K562 (cell line): ENCODE data around the gene TTC39A. TPM values are rescaled to one million over a fixed set of nuclear protein-coding genes. Genes with fewer than 3 reads are reported as not detected.

Experiments used
- ATAC-seq: fragments of 200-7000 bp; cut with Tn5 transposase; 3 replicates; pipeline ENCODE4 v1.9.1; 2020; ENCODE audit warnings: moderate library complexity
- BruUV-seq: library from RNA; stranded (reverse); fragments of 400-500 nt; replicated peaks from 2 replicates; lab custom pipeline; 2021; lab: Mats Ljungman, UMichigan
- CTCF ChIA-PET: fragments of 300-600 bp; formaldehyde crosslinking; extraction: SDS; loops from one replicate; lab custom pipeline; 2021; ENCODE audit warnings: low intra/inter-chr PET ratio; lab: Yijun Ruan, JAX
- POLR2A ChIA-PET: fragments of 300-600, 350-650 bp; sonication (Branson Sonifier 250); formaldehyde crosslinking; extraction: SDS; loops from one replicate; lab custom pipeline; 2021; ENCODE audit warnings: antibody characterized with exemption, inconsistent platforms; lab: Yijun Ruan, JAX
- DNase-seq, 4 experiments: peaks; one replicate each; pipeline versions ENCODE4 v3.0.0 to v3.0.0-alpha.2; 2011 to 2018; ENCODE audit warnings: low spot score in 3 of 4, mixed read lengths in 3 of 4; ENCODE audit errors: extremely low read depth in 1 of 4
- FAIRE-seq: peaks from 2 replicates; lab custom pipeline; 2011; peaks lifted over from hg19 to GRCh38; lab: Jason Lieb, UNC
- H2AFZ ChIP-seq: 2 replicates; pipeline ENCODE4 v1.6.0; 2011; ENCODE audit warnings: low read depth, low read length, control low read depth, inconsistent platforms
- H3K27ac ChIP-seq: fragments of 200-600 bp; 3 replicates; pipeline ENCODE4 v1.8.0; 2011; ENCODE audit warnings: low read depth, mild to moderate bottlenecking, control low read depth, inconsistent platforms, low read length, moderate library complexity, mixed read lengths; ENCODE audit errors: extremely low read depth
- H3K27me3 ChIP-seq, 2 experiments: fragments of 300-600 bp in 1 of 2; 2 replicates in 1 of 2; 3 replicates in 1 of 2; pipeline versions ENCODE4 v1.6.0 to v1.8.0; 2011; ENCODE audit warnings: inconsistent platforms in 2 of 2, low read length in 2 of 2, mild to moderate bottlenecking in 1 of 2, mixed read lengths in 1 of 2, moderate library complexity in 1 of 2; ENCODE audit not compliant: control insufficient read depth in 2 of 2, insufficient read depth in 2 of 2
- H3K36me3 ChIP-seq: fragments of 300-600 bp; 3 replicates; pipeline ENCODE4 v1.8.0; 2011; ENCODE audit warnings: mild to moderate bottlenecking, low read length, inconsistent platforms; ENCODE audit not compliant: control insufficient read depth, insufficient read depth
- H3K4me1 ChIP-seq, 2 experiments: fragments of 200-600 bp in 1 of 2; replicated peaks in 1 of 2; 2 replicates in 1 of 2; 3 replicates in 1 of 2; pipeline versions ENCODE4 v1.5.1 to v1.8.0; 2011; ENCODE audit warnings: inconsistent platforms in 2 of 2, low read length in 2 of 2, mild to moderate bottlenecking in 1 of 2, mixed read lengths in 1 of 2, moderate library complexity in 1 of 2; ENCODE audit not compliant: control insufficient read depth in 2 of 2, insufficient read depth in 2 of 2
- H3K4me2 ChIP-seq: 2 replicates; pipeline ENCODE4 v1.6.1; 2011; ENCODE audit warnings: low read length, control low read depth, inconsistent platforms, mixed read lengths; ENCODE audit not compliant: insufficient read depth
- H3K4me3 ChIP-seq: fragments of 200-600 bp; sonication (generic), shearing (Covaris generic); 2 replicates; pipeline ENCODE4 v1.5.1; 2016; ENCODE audit warnings: control low read depth, inconsistent platforms
- H3K79me2 ChIP-seq: fragments of 200-600 bp; 3 replicates; pipeline ENCODE4 v1.8.0; 2011; ENCODE audit warnings: low read length, inconsistent platforms; ENCODE audit not compliant: control insufficient read depth, insufficient read depth
- H3K9ac ChIP-seq, 2 experiments: 2 replicates each; pipeline versions ENCODE4 v1.6.0 to v1.6.1; 2011; ENCODE audit warnings: low read depth in 2 of 2, low read length in 2 of 2, control low read depth in 1 of 2, inconsistent platforms in 1 of 2, mild to moderate bottlenecking in 1 of 2, mixed read lengths in 1 of 2; ENCODE audit not compliant: insufficient read depth in 1 of 2
- H3K9me1 ChIP-seq: one replicate; pipeline ENCODE4 v1.6.0; 2011; ENCODE audit warnings: inconsistent platforms, mild to moderate bottlenecking, low read length, moderate library complexity; ENCODE audit not compliant: control insufficient read depth, insufficient read depth
- H3K9me3 ChIP-seq: replicated peaks from 2 replicates; pipeline ENCODE4 v1.5.1; 2011; ENCODE audit warnings: low read depth, low read length, inconsistent platforms; ENCODE audit not compliant: control insufficient read depth, insufficient read depth
- H4K20me1 ChIP-seq: replicated peaks from 2 replicates; pipeline ENCODE4 v1.6.1; 2011; ENCODE audit warnings: low read length, inconsistent platforms, mixed read lengths; ENCODE audit not compliant: control insufficient read depth, insufficient read depth
- CSDE1 ChIP-seq, 2 experiments: fragments of 450-650 bp; IDR thresholded peaks; 2 replicates each; pipeline ENCODE4 v1.6.1; 2016; ENCODE audit warnings: mild to moderate bottlenecking in 1 of 2
- GABPB1 ChIP-seq: sonication (generic); formaldehyde crosslinking; IDR thresholded peaks from 2 replicates; pipeline ENCODE4 v1.8.0; 2022; ENCODE audit warnings: mild to moderate bottlenecking, missing genetic modification reagents
- MAFG ChIP-seq: fragments of 450-650 bp; conservative IDR thresholded peaks from 2 replicates; pipeline ENCODE4 v1.6.1; 2016; ENCODE audit warnings: missing genetic modification characterization, missing compliant biosample characterization
- NCOA2 ChIP-seq, 2 experiments: fragments of 450-650 bp; IDR thresholded peaks; 2 replicates each; pipeline ENCODE4 v1.6.1; 2018; ENCODE audit warnings: mild to moderate bottlenecking in 2 of 2, moderate library complexity in 1 of 2; ENCODE audit not compliant: partially characterized antibody in 2 of 2
- NR2C1 ChIP-seq, 2 experiments: fragments of 450-650 bp; IDR thresholded peaks; 2 replicates each; pipeline ENCODE4 v1.6.1; 2017; ENCODE audit warnings: mild to moderate bottlenecking in 2 of 2, antibody characterized with exemption in 1 of 2, inconsistent platforms in 1 of 2, missing compliant biosample characterization in 1 of 2, missing genetic modification characterization in 1 of 2
- NR2C2 ChIP-seq, 2 experiments: fragments of 200-800 bp in 1 of 2; sonication (Bioruptor generic) in 1 of 2; sonication (generic) in 1 of 2; formaldehyde crosslinking in 1 of 2; IDR thresholded peaks; 2 replicates each; pipeline versions ENCODE4 v1.6.1 to v1.8.0; 2016 to 2022; ENCODE audit warnings: mild to moderate bottlenecking in 1 of 2, missing compliant biosample characterization in 1 of 2, missing genetic modification characterization in 1 of 2, missing genetic modification reagents in 1 of 2
- PHTF2 ChIP-seq: fragments of 250-450 bp; sonication (Bioruptor Pico); IDR thresholded peaks from 2 replicates; pipeline ENCODE4 v1.5.0; 2021; ENCODE audit warnings: mild to moderate bottlenecking
- RHOXF2B ChIP-seq: fragments of 250-450 bp; sonication (Bioruptor Pico); conservative IDR thresholded peaks from 2 replicates; pipeline ENCODE4 v1.5.1; 2021
- SPI1 ChIP-seq: IDR thresholded peaks from 2 replicates; pipeline ENCODE4 v1.6.1; 2011; ENCODE audit warnings: low read depth, low read length, control low read depth, borderline replicate concordance
- STAT5A ChIP-seq: IDR thresholded peaks from 2 replicates; pipeline ENCODE4 v1.6.1; 2012; ENCODE audit warnings: low read length, inconsistent platforms, borderline replicate concordance
- TAF15 ChIP-seq: fragments of 200-400 bp; formaldehyde crosslinking; IDR thresholded peaks from 2 replicates; pipeline ENCODE4 v1.6.1; 2017; ENCODE audit warnings: mild to moderate bottlenecking, low read depth, low read length, moderate library complexity
- ZNF384 ChIP-seq: IDR thresholded peaks from 2 replicates; pipeline ENCODE4 v1.6.1; 2012; ENCODE audit warnings: low read depth, low read length, improper control_type of control experiment
- ZNF699 ChIP-seq: fragments of 250-450 bp; sonication (Bioruptor Pico); IDR thresholded peaks from 2 replicates; pipeline ENCODE4 v1.8.0; 2021; ENCODE audit warnings: mild to moderate bottlenecking, moderate library complexity; ENCODE audit not compliant: insufficient replicate concordance
- WGBS: fragments of 100-300 bp; shearing (Covaris generic); methylation state at CpG from one replicate; pipeline ENCODE4 v1.1.6; 2016; ENCODE audit warnings: low coverage, mixed read lengths; ENCODE audit not compliant: insufficient coverage; ENCODE audit errors: missing lambda C conversion rate; 5-methylcytosine and 5-hydroxymethylcytosine counted together
- in situ Hi-C: fragments of 300-500 bp; cut with MboI; formaldehyde crosslinking; loops from 4 replicates; pipeline ENCODE4 v1.15.0; 2018; ENCODE audit warnings: inconsistent platforms, mixed read lengths
- intact Hi-C: fragments of 100-400 bp; cut with micrococcal nuclease; formaldehyde crosslinking; loops from 2 replicates; pipeline ENCODE4 v1.14.2; 2022
- polyA plus RNA-seq, 8 experiments: library from polyadenylated mRNA; depleted of rRNA in 4 of 8; stranded (reverse) in 5 of 8; unstranded in 3 of 8; fragments of >200 nt; fragmentation: Nextera tagmentation in 2 of 8; fragmentation: Illumina TruSeq in 1 of 8; extraction: Ambion mirVana in 2 of 8; extraction: Trizol in 1 of 8; gene quantifications; 2 replicates each; pipeline versions ENCODE4 v1.2.1 to v1.2.3, GENCODE V29; 2011 to 2014; ENCODE audit warnings: inconsistent platforms in 1 of 8, missing spikeins in 1 of 8
- total RNA-seq, 7 experiments: library from RNA; depleted of rRNA in 6 of 7; stranded (reverse); fragments of >200 nt in 6 of 7; fragmentation: Illumina TruSeq in 2 of 7; extraction: Trizol in 2 of 7; gene quantifications; 2 replicates each; pipeline versions ENCODE4 v1.2.1 to v1.2.3, GENCODE V29; 2011 to 2021; ENCODE audit warnings: low replicate concordance in 1 of 7

The TTC39A gene
- total and polyA plus RNA-seq, 9 of the 15 experiments (the other 6 are each of a cell fraction or from before 2014, with no cell fraction given) = 0.18 to 0.82 (median 0.35) TPM

DNA sequence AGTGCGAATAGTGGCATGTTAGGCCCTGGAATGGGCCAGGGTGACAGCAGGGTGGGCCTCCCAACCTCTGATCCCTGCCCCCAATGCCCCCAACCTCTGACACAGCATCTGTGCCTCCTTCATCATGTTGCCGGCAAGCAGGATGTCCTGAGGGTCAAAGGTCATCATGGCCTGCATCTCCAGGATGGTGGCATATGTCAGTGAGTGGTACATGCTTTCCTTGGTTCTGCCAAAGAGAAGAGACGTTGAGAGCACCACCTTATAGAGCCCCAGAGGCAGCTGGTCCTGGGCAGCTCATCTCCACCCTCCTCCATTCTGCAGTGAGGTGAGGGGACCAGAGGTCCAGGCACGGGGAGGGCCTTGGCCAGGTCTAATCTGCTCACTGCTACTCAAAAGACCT lies 17.6 kb downstream of the TTC39A start:
- Histone ChIP-seq H3K27me3 (no peaks in the 10 kb centered on the region), H3K4me1 (peaks cover 12 to 19% of the 10 kb centered on the region in 2 experiments; a peak in 4 of 5 replicates), H2AFZ (no peak overlapping the region), H3K36me3 (no peaks in the 10 kb centered on the region), H3K79me2 (no peaks in the 10 kb centered on the region), H3K9me1 (no peaks in the 10 kb centered on the region), H3K4me3 (no peak overlapping the region), H4K20me1 (no peaks in the 10 kb centered on the region), H3K27ac (no peak overlapping the region), H3K9ac (no peak overlapping the region), H3K9me3 (no peaks in the 10 kb centered on the region; the same call in 1 of the 2 replicates), H3K4me2 (no peak overlapping the region)
- in situ Hi-C loops = no loop called here
- FAIRE-seq (no peak), DNase-seq (no peak), ATAC-seq (no peak)
- TF ChIP-seq NR2C2 (CRISPR knock-in tag; IDR thresholded peaks at IDR 0.05) (peak; percentile 72; the same call in 1 of the 2 replicates), NR2C2 (tag; IDR thresholded peaks at IDR 0.05) (peak; percentile 58; the same call in 1 of the 2 replicates), ZNF699 (CRISPR knock-in tag) (no peak), NR2C1 (IDR thresholded peaks at IDR 0.05) (peak; percentile 79), NR2C1 (tag; IDR thresholded peaks at IDR 0.05) (peak; percentile 84), NCOA2 (IDR thresholded peaks at IDR 0.05; ENCODE audit: partially characterized antibody in 2 of 2) (no peak)
- WGBS = 49% methylated on average over 4 of the region's 4 CpGs
- BruUV-seq = no TSS peak
- POLR2A ChIA-PET = interaction anchor here (0.9 kb wide), 1 partner anchor 472 kb away, joined by 3 read pairs; no protein-coding TSS in a partner anchor
- CTCF ChIA-PET = no interaction called here
- intact Hi-C loops = no loop called here

DNA sequence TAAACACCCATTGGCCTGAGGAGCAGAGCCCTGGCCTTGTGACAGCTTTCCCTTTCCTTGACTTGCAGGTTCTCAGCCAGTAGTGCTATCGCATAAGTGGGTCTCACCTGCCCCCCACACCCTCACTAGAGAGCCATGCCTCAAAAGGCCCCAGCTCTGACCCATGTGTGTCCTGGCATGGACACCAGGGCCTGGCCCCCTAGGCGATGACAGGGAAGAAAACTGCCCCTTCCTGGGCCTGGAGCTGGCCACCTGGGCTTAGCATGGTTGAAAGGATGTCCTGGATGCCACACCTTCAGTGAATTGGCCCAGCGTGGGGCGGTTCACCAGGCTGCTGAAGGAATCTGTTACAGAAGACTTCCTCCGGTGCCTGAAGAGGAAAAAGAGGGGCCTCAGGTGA lies 18.5 kb downstream of the TTC39A start:
- no peak overlapping the region for H3K4me3 ChIP-seq
- WGBS = 55% methylated on average over 5 of the region's 5 CpGs
- no peak overlapping the region for H3K4me2 ChIP-seq
- DNase-seq (no peak), ATAC-seq (no peak), FAIRE-seq (no peak)
- TF ChIP-seq STAT5A = no peak
- TF ChIP-seq ZNF384 = no peak
- no peak for TF ChIP-seq PHTF2 (CRISPR knock-in tag)
- TF ChIP-seq TAF15 = no peak
- no peak for TF ChIP-seq SPI1
- TF ChIP-seq CSDE1 (IDR thresholded peaks at IDR 0.05) = no peak
- no peak for TF ChIP-seq RHOXF2B (CRISPR knock-in tag)
- no peak for TF ChIP-seq MAFG
- TF ChIP-seq GABPB1 (CRISPR knock-in tag) = no peak
- no peaks in the 10 kb centered on the region; the same call in 1 of the 2 replicates for H3K9me3 ChIP-seq
- H3K9ac ChIP-seq = peak overlapping the region in 1 of 2 experiments; percentile 37; a peak in 1 of 4 replicates
- no TSS peak for BruUV-seq
- no peaks in the 10 kb centered on the region for H3K9me1 ChIP-seq
- no peaks in the 10 kb centered on the region for H3K79me2 ChIP-seq
- no peak overlapping the region for H3K27ac ChIP-seq
- in situ Hi-C loops = no loop called here
- no peak overlapping the region for H2AFZ ChIP-seq
- H4K20me1 ChIP-seq = no peaks in the 10 kb centered on the region
- peaks cover 12 to 23% of the 10 kb centered on the region in 2 experiments; a peak in 4 of 5 replicates for H3K4me1 ChIP-seq
- no peaks in the 10 kb centered on the region for H3K36me3 ChIP-seq
- intact Hi-C loops = no loop called here
- CTCF ChIA-PET = no interaction called here
- no peaks in the 10 kb centered on the region for H3K27me3 ChIP-seq
- POLR2A ChIA-PET = interaction anchor here (1.0 to 1.1 kb wide), 2 partner anchors 13 to 14 kb away, joined by 3 to 4 read pairs; no protein-coding TSS in a partner anchor
